Measurements from ENCODE around the gene TAS1R3. TPM values are rescaled to one million over a fixed set of nuclear protein-coding genes. Genes with fewer than 3 reads are reported as not detected.

TAS1R3 gene
- total RNA-seq, 1 donor from 2014 or later: under 0.01 TPM

- DNase-seq (ENCODE audit: low read depth in 2 of 2): no peak
These were observed 7.2 kb downstream of the TAS1R3 start for GRCh38 chr1:1338278-1338677.

GRCh38 chr1:1340185-1340584 is 9.1 kb downstream of the TAS1R3 start:
- no peak for DNase-seq (ENCODE audit: low read depth in 2 of 2)

GRCh38 chr1:1340791-1341548 is 9.9 kb downstream of the TAS1R3 start:
- DNase-seq (ENCODE audit: low read depth in 2 of 2): no peak

- DNase-seq (ENCODE audit: low read depth in 2 of 2): no peak
These were observed 10.5 kb downstream of the TAS1R3 start for GRCh38 chr1:1341549-1342021.

- DNase-seq (ENCODE audit: low read depth in 2 of 2): no peak
These were observed 11.0 kb downstream of the TAS1R3 start for GRCh38 chr1:1342061-1342562.

- no peak for DNase-seq (ENCODE audit: low read depth in 2 of 2)
These were observed 11.6 kb downstream of the TAS1R3 start for GRCh38 chr1:1342584-1343115.

GRCh38 chr1:1343811-1344421 is 12.8 kb downstream of the TAS1R3 start:
- DNase-seq (ENCODE audit: low read depth in 2 of 2): no peak

- peak in 1 of 2 donors; percentile 29 for DNase-seq (ENCODE audit: low read depth in 2 of 2)
These were observed 13.7 kb downstream of the TAS1R3 start for GRCh38 chr1:1344655-1345361.

GRCh38 chr1:1345384-1345783 is 14.3 kb downstream of the TAS1R3 start:
- DNase-seq (ENCODE audit: low read depth in 2 of 2): no peak

GRCh38 chr1:1345860-1346500 is 14.9 kb downstream of the TAS1R3 start:
- DNase-seq (ENCODE audit: low read depth in 2 of 2): no peak

GRCh38 chr1:1346501-1346890 is 15.4 kb downstream of the TAS1R3 start:
- no peak for DNase-seq (ENCODE audit: low read depth in 2 of 2)

- DNase-seq (ENCODE audit: low read depth in 2 of 2): no peak
These were observed 16.0 kb downstream of the TAS1R3 start for GRCh38 chr1:1347026-1347595.

GRCh38 chr1:1347663-1348419 is 16.8 kb downstream of the TAS1R3 start:
- peak in 1 of 2 donors; percentile 25 for DNase-seq (ENCODE audit: low read depth in 2 of 2)

- DNase-seq (ENCODE audit: low read depth in 2 of 2): peak in 1 of 2 donors; percentile 55
These were observed 17.6 kb downstream of the TAS1R3 start for GRCh38 chr1:1348420-1349255.

GRCh38 chr1:1349256-1350012 is 18.4 kb downstream of the TAS1R3 start, which contains the start of gene DVL1:
Gene DVL1, minus strand, starts transcription at chr1:1349418. Its CDS starts 353 bp downstream, at chr1:1349065.
- DNase-seq (ENCODE audit: low read depth in 2 of 2): peak in 1 of 2 donors; percentile 61

GRCh38 chr1:1351511-1352427 is 20.7 kb downstream of the TAS1R3 start:
- no peak for DNase-seq (ENCODE audit: low read depth in 2 of 2)

GRCh38 chr1:1352786-1353388 is 21.8 kb downstream of the TAS1R3 start:
- DNase-seq (ENCODE audit: low read depth in 2 of 2): no peak

All from dermis microvascular lymphatic vessel endothelial cell (primary cell).